Osteoblast (primary cell): Measurements from ENCODE around the gene PEG3. TPM values are rescaled to one million over a fixed set of nuclear protein-coding genes. Genes with fewer than 3 reads are reported as not detected.

Experiments used
- DNase-seq: peaks from one replicate; pipeline ENCODE4 v3.0.0; 2011; ENCODE audit warnings: low spot score, mixed read lengths; ENCODE audit not compliant: insufficient read length; ENCODE audit errors: missing footprints
- H2AFZ ChIP-seq: 2 replicates; pipeline ENCODE4 v1.6.0; 2011; ENCODE audit warnings: mild to moderate bottlenecking, low read length
- H3K27ac ChIP-seq: 2 replicates; pipeline ENCODE4 v1.5.1; 2011; ENCODE audit warnings: mild to moderate bottlenecking, low read depth, low read length, moderate library complexity
- H3K27me3 ChIP-seq: 2 replicates; pipeline ENCODE4 v1.6.0; 2012; ENCODE audit warnings: mild to moderate bottlenecking, control low read depth, inconsistent platforms, low read length, moderate library complexity; ENCODE audit not compliant: insufficient read depth
- H3K36me3 ChIP-seq: 2 replicates; pipeline ENCODE4 v1.5.1; 2011; ENCODE audit warnings: mild to moderate bottlenecking, low read length, control low read depth, moderate library complexity; ENCODE audit not compliant: insufficient read depth
- H3K4me1 ChIP-seq: 2 replicates; pipeline ENCODE4 v1.5.1; 2011; ENCODE audit warnings: mild to moderate bottlenecking, low read length, control low read depth, moderate library complexity; ENCODE audit not compliant: insufficient read depth
- H3K4me2 ChIP-seq: 2 replicates; pipeline ENCODE4 v1.6.0; 2011; ENCODE audit warnings: mild to moderate bottlenecking, low read length; ENCODE audit not compliant: insufficient read depth
- H3K4me3 ChIP-seq: fragments of 200-600 bp; sonication (generic); 3 replicates; pipeline ENCODE4 v1.5.1; 2012; ENCODE audit warnings: mild to moderate bottlenecking, low read length, inconsistent platforms; ENCODE audit not compliant: insufficient read depth
- H3K79me2 ChIP-seq: 2 replicates; pipeline ENCODE4 v1.6.0; 2012; ENCODE audit warnings: mild to moderate bottlenecking, low read length, control low read depth, inconsistent platforms; ENCODE audit not compliant: insufficient read depth
- H3K9me3 ChIP-seq: 2 replicates; pipeline ENCODE4 v1.5.1; 2011; ENCODE audit warnings: low read depth, low read length, control low read depth
- H4K20me1 ChIP-seq: 2 replicates; pipeline ENCODE4 v1.6.0; 2012; ENCODE audit warnings: mild to moderate bottlenecking, low read length, control low read depth; ENCODE audit not compliant: insufficient read depth
- CTCF ChIP-seq: IDR thresholded peaks from 2 replicates; pipeline ENCODE4 v1.5.1; 2011; ENCODE audit warnings: mild to moderate bottlenecking, low read depth, low read length, moderate library complexity; ENCODE audit errors: extremely low read depth
- small RNA-seq: library from RNA; depleted of rRNA; stranded (forward); fragments of <200 nt; gene quantifications from one replicate; pipeline ENCODE3, GENCODE V24; 2012
- total RNA-seq: library from RNA; depleted of rRNA; stranded (reverse); fragments of >200 nt; gene quantifications from 2 replicates; pipeline ENCODE4 v1.2.3, GENCODE V29; 2012

Gene PEG3
- total RNA-seq, 1 donor: 1.8 TPM

DNA sequence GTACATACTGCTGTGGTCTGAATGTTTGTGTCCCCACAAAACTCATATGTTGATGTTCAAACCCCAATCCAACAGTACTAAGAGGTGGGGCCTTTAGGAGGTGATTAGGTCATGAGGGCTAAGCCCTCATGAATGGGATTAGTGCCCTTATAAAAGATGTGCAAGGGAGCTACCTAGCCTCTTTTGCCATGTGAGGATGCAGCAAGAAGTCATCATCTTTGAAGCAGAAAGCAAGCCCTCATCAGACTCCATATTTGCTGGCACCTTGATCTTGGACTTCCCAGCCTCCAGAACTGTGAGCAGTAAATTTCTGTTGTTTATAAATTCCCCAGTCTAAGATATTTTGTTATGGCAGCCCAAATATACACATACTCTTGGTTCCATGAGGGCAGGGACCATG lies 33.9 kb downstream of the PEG3 start:
- H2AFZ ChIP-seq: no peak overlapping the region
- H3K27ac ChIP-seq: no peak overlapping the region
- H3K9me3 ChIP-seq: peaks cover 9% of the 10 kb centered on the region
- no peak for DNase-seq
- H3K79me2 ChIP-seq: no peaks in the 10 kb centered on the region
- no peaks in the 10 kb centered on the region for H4K20me1 ChIP-seq
- no peaks in the 10 kb centered on the region for H3K27me3 ChIP-seq
- no peaks in the 10 kb centered on the region for H3K36me3 ChIP-seq
- H3K4me3 ChIP-seq: no peak overlapping the region
- H3K4me1 ChIP-seq: no peaks in the 10 kb centered on the region
- H3K4me2 ChIP-seq: no peak overlapping the region
- TF ChIP-seq CTCF: no peak

Small RNA genes lying within 50 kb of the gene (small RNA-seq; reads per million reads assigned to genes)
- not detected for gene AC006115.2

Other genes starting within 250 kb of the PEG3 start
- 7.2 and 8.5 TPM in 2 replicates for gene ZNF71, start 245.4 kb downstream of the PEG3 start, total RNA-seq
- under 0.01 TPM in 1 of 2 replicates, not detected in the other for gene SMIM17, start 197.6 kb downstream of the PEG3 start, total RNA-seq
- gene ZNF835, start 169.0 kb downstream of the PEG3 start, total RNA-seq: 0.29 and 0.72 TPM in 2 replicates
- not detected in 2 replicates for gene ZIM2, start within 50 bp of the PEG3 start, total RNA-seq